CD4-positive, alpha-beta T cell treated with Interleukin-6 for 4 hours (primary cell): ENCODE data around the gene GATC.
"Not testable (repeated sequence)": the region's sequence is repeated elsewhere in the genome, so short reads cannot be mapped to it uniquely, and the experiment has no call there.

Source experiments
- DNase-seq: peaks from one replicate; pipeline ENCODE4 v3.0.0-alpha.2; 2020; ENCODE audit warnings: mixed read lengths

Gene GATC

DNA sequence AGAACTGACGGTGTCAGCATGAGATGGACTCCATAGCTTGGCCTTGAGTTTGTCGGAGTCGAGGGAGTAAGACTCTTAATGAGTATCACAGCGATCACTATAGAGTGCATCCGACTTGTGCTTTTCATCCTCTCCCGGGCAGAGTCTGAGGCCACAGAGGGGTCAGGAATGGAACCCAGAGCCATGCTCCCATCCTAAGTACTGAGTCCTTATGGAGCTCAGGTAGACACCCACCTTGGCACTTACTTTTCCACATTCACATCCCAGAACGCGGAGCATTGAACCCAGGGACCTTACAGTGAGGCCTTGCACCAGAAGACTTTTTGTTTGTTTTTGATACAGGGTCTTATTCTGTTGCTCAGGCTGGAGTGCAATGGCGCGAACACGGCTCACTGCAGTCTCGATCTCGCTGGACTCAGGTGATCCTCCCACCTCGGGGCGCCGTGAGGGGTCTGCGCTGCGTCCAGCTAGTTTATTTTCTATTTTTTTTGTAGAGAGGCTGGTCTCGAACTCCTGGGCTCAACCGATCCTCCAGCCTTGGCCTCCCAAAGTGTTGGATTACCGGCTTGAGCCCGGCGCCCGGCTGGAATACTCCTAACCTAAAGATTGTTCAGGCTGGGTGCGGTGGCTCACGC lies 24.0 kb downstream of the GATC start:
- DNase-seq: no peak

DNA sequence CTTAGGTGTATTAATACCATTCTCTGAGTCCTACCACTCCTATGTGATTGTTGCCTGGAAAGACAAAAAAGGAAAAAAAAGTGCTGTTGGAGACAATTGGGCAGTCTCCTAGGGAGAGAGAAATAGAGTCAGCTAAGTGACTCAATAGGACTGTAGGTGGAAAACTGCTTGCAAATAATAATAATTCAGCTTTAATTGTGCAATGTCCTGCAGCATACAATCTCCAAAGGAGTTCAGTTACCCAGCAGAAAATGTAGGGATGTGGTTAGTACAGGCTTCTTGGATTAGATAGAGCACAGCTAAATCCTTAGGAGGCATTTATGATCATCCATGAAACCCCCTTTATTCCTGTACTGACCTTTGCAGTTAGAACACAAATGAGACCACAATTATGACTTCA lies 26.3 kb downstream of the GATC start:
- no peak for DNase-seq

DNA sequence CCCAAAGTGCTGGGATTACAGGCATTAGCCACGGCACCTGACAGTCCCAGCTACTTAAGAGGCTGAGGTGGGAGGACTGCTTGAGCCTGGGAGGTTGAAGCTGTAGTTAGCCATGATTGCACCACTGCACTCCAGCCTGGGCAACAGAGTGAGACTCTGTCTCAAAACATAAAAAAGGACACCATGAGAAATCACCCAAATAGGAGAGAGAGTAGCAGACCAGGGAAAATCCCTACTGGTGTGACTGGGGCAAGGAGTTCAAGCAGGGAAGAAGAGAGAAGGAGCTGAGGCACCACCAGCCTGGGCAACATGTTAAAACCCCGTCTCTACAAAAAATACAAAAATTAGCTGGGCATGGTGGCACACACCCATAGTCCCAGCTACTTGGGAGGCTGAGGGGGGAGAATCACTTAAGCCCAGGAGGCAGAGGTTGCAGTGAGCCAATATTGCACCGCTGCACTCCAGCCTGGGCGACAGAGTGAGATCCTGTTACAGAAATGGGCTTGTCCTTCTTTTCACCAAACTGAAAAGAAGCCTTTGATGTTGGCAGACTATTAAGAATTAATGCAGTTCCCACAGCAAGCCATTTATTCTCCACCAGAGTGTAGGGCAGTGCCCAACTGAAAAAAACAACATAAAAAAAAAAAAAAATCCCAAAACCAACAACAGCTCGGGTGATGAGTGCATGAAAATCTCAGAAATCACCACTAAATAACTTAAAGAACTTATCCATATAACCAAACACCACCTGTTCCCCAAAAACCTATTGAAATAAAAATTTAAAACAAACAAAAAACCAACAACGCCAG lies 27.8 kb downstream of the GATC start:
- DNase-seq: no peak

DNA sequence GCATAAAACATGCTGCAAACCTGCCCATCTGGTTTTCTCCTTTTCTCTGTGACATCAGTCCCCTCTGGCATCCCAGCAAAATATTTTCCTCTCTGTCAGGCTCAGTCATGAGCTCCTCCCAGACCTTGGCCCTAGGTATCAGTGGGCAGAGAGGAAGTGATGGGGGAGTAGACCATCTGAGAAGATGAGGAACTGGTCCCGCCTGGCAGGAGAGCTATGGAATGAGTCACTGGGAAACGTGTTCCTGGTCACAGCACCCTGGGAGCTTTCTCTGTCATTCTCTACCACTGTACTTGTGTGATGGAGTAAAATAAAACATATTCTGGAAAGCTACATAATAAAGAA lies 28.3 kb downstream of the GATC start:
- no peak for DNase-seq

DNA sequence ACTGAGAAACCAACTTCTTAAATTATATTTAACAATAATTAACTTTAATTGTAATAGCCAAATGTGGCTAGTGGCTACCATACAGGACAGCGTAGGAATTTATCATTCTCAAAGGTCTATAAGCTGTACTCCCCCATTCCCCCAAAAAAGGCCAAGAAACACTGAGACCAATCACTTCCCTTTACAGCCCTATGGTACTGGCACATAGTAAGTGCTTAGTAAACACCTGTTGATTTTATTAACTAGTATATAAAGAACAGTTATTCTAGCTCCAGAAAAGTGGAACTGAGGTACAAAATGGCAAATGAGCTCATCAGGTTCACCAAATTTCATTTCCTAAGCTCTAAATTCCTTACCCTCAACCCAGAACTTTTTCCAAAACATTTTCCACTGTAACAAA lies 29.4 kb downstream of the GATC start:
- no peak for DNase-seq

DNA sequence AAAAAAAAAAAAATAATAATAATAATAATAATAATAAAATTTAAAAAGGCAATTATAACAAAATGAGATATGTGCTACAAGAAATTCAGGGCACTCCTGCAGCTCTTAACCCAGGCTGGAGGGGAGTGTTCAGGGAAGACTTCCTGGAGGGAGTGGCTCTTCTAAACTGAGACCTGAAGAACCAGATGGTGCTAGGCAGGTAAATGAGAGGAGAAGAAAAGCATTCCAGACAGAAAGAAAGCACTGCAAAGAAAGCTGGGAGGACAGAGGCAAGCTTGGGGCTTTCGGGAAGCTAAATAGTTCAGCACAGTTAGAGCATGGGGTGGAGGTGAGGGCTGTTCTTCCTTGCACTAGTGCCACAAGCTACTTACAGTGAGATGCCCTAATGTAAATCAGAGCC lies 33.2 kb downstream of the GATC start:
- no peak for DNase-seq

DNA sequence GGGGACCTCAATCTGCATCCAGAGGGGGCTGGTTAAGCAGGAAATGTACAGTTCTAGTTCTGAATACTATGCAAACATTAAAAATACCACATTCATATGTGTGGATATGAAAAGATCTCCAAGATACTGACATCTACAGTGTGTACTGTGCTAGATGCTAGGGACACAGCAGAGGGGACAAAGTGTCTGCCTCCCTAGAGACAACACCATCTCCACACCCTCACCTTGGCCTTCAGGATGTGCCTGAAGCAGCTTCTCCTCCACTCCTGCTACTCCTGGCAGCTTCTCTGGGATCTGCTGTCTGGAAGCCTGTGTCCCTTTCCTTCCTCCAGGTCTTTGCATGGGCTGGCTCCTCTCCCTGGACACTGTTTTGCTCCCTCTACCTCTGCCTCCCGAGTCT lies 34.0 kb downstream of the GATC start:
- no peak for DNase-seq

DNA sequence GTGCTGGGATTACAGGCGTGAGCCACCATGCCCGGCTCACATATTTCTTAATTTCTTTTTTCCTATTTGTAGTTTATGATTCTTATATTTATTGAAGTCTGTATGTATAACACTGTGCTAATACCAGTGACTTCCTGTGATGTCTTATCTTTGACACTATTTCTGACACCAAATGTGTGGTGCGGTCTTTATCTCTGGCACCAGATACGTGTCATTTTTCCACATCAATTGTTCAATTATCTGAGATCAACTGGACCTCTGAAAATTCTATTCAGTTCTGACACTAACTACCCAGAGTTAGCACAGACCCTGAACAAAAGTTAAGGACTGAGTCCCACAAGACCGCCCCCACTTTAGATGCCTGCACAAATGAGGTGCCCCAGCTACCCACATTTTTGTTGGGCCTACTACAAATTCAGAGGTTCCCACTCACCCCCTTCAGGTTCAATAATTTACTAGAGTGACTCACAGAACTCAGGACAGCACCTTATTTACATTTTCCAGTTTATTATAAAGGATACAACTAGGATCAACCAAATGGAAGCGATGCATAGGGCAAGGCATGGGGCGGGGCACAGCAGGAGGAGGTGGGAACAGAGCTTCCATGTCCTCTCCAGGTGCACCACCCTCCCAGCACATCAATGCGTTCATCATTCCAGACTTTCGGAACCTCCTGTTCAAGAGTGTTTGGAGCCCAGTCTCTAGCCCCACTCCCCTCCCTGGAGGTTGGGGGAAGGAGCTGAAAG lies 35.0 kb downstream of the GATC start:
- DNase-seq: no peak

DNA sequence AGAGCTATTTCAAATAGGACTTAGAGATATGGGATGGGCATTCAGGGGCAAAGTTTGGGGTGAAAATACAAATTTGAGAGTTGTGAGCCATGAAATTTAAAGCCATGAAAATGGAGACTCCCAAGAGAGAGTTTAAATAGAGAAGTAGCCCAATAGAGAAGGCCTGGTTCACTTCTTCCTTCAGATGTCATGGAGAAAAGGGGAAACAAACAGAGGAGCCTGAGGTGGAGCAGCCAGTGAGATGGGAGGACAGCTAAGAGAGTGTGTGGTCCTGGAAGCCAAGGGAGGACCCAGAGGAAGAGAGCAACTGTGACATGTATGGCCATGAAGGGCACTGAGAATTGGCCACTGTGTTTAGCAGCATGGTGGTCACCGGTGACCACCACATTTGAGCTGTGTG lies 37.4 kb downstream of the GATC start:
- DNase-seq: no peak

DNA sequence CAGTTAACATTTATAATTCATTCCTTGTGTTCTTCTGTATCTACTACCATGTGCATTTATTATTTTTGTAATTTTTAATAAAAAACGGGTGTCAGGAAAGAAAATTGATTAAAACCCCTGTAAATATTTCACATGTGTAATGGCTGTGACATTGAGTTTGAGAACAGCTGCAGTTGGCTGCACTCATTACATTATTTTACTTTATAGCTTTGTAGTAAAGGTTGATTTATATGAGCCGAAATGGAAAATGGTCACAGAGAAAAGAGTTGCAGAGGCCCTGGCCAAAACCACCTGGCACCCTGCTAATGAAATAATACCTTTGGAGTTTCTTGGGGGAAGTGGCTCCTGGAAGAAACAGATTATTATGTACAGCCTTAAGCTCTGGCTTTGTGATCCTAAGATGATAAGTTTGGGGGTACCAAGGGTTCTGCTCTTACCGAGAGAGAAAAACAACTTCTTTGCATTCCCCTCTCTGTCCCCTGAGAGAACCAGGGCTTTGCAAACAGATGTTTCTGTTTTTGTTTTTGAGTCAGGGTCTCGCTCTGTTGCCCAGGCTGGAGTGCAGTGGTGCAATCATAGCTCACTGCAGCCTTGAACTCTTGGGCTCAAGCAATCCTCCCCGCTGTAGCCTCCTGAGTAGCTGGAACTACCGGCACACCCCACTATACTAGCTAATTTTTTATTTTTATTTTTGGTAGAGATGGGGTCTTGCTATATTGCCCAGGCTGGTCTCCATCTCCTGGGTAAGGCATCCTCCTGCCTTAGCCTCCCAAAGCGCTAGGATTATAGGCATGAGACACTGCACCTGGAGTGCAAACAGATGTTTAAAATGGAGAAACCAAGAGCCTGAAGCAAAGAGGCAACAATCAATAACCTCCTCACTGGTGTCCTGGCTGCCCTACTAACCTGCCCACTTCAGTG lies 40.0 kb downstream of the GATC start:
- DNase-seq: no peak

DNA sequence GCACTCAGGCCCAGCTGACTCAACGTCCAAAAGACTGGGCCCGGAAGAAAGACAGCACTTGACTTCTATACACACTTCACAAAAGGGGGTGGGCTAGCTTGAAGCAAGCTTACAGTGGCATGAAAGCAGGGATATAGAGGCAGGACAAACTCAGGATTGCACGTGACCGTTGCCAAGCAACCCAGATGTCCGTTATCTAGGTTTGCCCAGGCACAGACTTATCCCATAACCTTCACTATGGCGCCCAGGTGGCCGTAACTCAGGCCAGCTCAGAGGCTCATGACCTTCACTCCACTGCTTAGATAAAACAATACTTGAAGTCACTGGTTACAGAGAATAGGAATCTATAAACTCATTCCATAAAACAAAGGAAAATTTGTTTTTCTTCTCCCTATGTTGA lies 41.3 kb downstream of the GATC start:
- DNase-seq: not testable (repeated sequence)

DNA sequence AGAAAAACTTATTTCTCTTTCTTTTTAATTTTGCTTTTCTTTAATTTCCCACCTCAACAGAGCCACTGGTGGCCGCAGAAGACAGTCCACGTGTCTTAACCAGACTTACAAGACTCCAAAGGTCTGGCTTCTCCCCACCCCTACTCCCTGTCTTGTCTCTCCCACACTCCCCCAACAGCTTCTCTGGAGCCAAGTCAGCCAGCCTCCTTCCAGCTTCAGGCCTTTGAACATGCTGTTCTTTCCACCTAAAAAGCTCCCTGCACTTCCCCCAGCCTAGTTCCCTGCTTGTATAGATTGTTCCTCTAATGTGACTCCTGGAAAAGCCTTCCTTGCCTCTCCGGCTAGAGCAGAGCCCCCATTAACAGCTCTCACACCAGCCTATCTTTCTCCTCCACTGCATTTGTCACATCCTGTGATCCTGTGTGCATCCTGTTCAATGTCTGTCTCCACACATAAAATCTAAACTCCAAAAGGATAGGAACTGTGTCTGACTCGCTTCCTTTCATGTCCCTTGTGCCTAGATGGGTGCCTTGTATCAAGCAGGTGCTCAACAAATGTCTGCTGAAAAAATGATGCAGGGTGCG lies 41.9 kb downstream of the GATC start:
- no peak for DNase-seq

DNA sequence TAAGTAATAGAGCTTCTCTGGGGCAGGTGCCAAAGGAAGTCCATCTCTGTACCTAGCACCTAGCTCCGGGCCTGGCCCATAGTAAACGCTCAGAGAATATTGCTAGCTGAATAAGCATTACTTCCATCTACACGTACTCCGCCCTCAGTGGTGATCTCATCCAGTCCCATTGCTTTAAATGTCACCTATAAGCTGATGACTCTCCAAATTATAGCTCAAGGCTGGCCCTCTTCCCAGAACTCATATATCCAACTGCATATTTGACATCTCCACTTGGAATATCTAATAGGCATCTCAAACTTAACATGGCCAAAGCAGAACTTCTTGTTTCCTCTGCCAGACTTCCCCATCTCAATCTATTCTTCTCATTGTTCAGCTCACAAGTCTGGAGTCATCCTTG lies 42.8 kb downstream of the GATC start:
- DNase-seq: no peak

DNA sequence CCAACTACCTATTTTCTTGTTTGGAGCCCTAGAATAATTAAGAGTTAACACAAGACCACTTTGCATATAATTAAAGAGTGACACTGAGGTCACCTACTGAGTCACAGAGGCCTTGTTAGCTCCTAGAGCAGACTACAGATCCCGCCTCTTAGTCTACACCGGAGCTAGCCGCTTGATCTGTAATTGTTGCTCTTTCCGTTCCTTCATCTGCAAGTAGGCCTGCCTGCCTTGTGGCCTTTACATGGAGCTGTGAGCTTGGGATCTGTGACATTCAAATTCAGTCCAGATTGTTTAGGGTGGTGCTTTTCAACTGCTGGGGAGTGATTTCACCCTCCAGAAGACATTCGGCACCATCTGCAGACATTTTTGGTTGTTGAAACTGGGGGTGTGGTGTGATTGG lies 44.1 kb downstream of the GATC start:
- no peak for DNase-seq

DNA sequence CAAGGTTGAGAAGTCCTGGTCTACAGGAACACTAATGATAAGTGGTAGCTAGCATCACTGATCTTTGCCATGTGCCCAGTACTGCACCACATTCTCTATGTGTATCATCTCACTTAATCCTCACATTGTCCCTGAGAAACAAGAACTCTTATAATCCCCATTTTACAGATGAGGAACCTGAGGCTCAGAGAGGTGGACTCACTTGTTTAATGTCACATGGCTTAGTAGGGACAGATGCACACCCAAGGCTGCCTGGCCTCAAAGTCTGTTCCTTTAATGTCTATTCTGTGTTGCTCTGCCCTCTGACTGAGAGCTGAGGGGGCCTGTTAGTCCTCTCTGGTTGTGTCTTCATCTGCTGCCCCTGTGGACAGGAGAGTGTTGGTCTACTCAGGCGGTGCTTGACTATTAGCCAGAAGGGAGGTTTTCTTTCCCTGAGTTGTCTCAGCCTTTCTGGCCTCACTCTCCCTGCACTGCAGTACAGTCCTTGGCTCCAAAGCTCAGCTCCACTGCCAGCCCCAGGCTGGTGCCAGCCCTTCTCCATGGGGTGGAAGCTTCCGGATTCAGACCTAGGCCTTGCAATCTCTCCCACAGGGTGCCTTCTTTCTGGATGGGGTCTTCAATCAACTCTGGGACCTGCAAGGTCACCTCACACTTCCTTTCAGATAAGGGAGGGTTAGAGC lies 44.7 kb downstream of the GATC start:
- DNase-seq: no peak

DNA sequence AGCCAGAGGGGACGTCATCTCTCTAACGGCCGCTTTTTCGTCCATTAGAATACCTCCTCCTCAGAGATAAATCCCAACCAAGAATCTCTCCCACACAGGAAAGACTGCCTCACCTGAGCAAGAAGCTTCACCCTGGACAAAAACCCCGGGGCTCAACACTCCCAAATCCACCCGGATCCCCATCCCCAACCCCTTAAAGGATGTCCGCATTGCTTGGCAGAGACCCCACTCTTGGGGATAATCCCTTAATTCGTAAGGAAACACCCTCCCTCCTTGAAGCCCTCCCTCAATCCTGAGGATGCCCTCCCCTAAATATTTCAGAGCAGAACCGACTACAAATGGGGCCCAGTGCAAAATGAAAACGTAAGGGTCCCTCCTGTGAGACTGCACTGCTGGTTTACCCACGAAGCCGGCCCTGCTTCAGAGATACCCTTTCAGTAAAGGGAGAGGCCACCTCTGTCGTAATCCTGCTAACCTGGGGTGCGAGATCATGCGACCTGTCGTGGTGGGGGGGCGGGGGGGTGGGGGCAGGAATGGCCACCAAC lies 49.0 kb downstream of the GATC start:
- DNase-seq: no peak

DNA sequence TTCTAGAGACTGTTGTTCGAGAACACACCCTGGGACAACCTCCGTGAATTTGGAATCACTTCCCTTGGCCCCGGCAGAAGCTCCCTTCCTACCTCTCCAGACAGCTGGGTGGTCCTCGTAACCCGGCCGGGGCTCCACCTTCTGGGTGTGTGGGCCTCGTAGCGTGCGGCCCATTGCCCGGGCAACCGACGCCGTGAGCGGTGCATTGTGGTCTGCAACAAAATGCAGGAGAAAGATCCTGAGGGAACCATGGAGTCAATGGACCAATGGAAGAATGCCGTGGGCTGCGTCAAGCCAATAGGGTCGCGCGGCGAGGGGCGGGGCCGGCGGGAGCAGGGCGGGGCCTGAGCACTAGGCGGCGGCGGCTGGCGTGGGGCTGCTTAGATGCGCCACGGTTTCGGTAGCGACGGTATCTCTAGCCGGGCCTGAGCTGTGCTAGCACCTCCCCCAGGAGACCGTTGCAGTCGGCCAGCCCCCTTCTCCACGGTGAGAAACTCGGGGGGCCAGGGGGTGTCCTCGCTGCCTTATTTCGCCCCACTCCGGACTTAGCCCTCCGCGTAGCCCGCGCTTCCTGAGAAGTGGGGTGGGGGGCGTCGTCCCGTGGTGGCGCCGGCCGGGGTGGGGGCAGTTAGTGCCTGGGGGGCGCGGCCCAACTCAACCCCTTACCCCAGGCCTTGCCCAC lies 49.6 kb downstream of the GATC start, which contains the start of gene DYNLL1:
TSS of gene DYNLL1 (plus strand) at position 383 of the 682 bp plus-strand sequence. CDS start 309 bp downstream, outside the sequence.
- DNase-seq: peak; percentile 97

DNA sequence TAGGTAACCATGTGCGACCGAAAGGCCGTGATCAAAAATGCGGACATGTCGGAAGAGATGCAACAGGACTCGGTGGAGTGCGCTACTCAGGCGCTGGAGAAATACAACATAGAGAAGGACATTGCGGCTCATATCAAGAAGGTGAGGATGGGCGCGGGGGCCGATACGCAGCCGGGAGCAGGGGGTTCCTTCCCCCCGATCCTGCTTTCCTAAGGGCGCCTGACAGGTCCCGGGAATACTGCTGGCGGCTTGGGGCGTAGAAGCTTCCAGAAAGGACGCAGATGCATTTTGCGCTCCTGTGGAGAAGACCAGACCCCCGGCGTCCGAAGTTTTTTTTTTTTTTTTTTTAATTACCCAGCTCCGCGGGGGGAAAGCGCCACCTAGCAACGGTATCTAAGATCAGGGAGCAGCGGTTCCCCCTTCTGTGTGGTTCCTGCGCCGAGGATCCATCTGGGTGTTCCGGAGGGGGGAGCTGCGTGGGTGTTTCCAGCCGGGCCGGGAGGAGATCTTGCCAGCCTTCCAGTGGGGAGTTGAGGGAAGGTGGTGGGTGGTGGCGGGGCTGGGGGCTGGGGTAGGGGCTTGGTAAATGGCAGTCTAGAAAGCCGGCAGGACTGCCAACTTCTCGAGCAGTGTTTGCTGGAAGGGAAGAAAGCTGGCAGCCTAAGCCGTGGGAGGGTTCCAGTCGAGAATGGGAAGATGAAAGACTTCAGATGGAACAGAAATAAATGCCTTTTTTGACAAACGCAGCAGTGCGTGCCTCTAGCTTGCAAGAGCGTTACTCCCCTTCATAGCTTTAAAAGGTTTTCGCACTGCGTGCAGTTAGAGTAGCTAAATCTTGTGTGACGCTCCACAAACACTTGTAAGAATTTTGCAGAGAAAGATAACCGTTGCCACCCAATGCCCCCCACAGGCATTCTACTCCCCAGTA lies 50.4 kb downstream of the GATC start:
- peak; percentile 66 for DNase-seq

DNA sequence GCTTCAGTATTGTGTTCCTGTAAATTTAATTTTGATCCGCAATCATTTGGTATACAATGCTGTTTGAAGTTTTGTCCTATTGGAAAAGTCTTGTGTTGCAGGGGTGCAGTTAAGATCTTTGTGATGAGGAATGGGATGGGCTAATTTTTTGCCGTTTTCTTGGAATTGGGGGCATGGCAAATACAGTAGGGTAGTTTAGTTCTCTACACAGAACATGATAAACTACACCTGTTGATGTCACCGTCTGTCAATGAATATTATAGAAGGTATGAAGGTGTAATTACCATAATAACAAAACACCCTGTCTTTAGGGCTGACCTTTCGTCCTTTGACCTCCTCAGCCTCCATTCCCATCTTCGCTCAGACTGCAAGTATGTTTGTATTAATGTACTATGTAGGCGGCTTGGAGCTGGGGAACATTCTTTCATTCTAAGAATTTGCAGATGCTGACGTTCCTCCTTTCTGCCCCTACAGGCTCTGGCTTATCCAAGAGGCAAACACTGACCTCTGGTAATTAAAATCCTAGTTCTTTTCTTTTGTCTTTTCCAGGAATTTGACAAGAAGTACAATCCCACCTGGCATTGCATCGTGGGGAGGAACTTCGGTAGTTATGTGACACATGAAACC lies 51.4 kb downstream of the GATC start:
- no peak for DNase-seq
